Stomach smooth muscle (tissue), 2 donors: ENCODE results near the gene LRP10.
"Not testable (repeated sequence)": the region's sequence is repeated elsewhere in the genome, so short reads cannot be mapped to it uniquely, and the experiment has no call there.

ENCODE experiments used
- H3K27ac ChIP-seq: one replicate; pipeline ENCODE4 v1.7.0; 2013; ENCODE audit warnings: mild to moderate bottlenecking, low read length, inconsistent platforms
- H3K27me3 ChIP-seq, 2 donors: one replicate each; pipeline ENCODE4 v1.7.0; 2013; ENCODE audit warnings: low read length in 2 of 2; ENCODE audit not compliant: insufficient read depth in 2 of 2, control insufficient read depth in 1 of 2
- H3K36me3 ChIP-seq, 2 donors: one replicate each; pipeline ENCODE4 v1.7.0; 2013; ENCODE audit warnings: low read length in 2 of 2; ENCODE audit not compliant: control insufficient read depth in 2 of 2, insufficient read depth in 2 of 2
- H3K4me1 ChIP-seq: one replicate; pipeline ENCODE4 v1.7.0; 2013; ENCODE audit warnings: low read length; ENCODE audit not compliant: control insufficient read depth, insufficient read depth
- H3K4me3 ChIP-seq, 2 donors: one replicate each; pipeline ENCODE4 v1.7.0; 2013; ENCODE audit warnings: low read length in 2 of 2
- H3K9ac ChIP-seq, 2 donors: one replicate each; pipeline ENCODE4 v1.7.0; 2013; ENCODE audit warnings: low read length in 2 of 2, mild to moderate bottlenecking in 1 of 2
- H3K9me3 ChIP-seq, 2 donors: one replicate each; pipeline ENCODE4 v1.7.0; 2013; ENCODE audit warnings: low read length in 2 of 2; ENCODE audit not compliant: control insufficient read depth in 2 of 2
- donor health status: healthy.
- donor health status: Pancreatic carcinoma.

Gene LRP10

DNA sequence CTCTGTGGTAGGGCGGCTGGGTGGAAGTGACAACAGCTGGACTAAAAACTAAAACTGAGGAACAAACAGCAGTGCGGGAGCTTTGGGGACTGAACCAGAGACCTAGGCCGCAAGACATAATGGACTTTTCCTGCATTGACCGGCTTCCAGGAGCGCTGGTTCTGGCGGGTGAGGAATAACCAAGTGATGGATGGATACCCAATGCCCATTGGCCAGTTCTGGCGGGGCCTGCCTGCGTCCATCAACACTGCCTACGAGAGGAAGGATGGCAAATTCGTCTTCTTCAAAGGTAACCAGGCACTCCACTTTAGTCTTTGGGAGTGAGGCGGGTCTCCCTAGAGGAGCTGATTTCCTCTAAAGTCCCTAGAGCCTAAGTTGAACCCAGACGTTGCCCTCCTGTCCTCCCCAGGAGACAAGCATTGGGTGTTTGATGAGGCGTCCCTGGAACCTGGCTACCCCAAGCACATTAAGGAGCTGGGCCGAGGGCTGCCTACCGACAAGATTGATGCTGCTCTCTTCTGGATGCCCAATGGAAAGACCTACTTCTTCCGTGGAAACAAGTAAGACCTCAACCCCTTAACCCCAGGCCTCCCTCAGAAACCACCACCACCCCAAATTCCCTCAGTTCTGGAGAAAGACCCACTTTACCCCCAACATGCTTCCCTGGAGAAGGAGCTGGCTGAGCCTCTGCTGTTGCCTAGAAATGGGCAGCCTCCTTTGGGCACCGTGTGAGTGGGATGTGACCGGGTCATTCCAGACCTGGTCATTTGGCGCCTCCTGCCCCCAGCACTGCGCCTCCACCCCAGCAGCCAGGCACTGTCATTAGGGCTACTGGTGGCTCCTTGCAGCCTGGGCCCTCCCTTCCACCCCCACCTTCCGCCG, 27.1 kb upstream of the LRP10 start:
- H3K27ac ChIP-seq, result peak overlapping the region; percentile 6
- H3K4me1 ChIP-seq, result peaks cover 68% of the 10 kb centered on the region
- H3K27me3 ChIP-seq, result no peaks in the 10 kb centered on the region
- no peak overlapping the region for H3K4me3 ChIP-seq
- H3K9me3 ChIP-seq, result no peaks in the 10 kb centered on the region
- H3K9ac ChIP-seq, result no peak overlapping the region
- peaks cover 47 to 48% of the 10 kb centered on the region in 2 donors for H3K36me3 ChIP-seq

DNA sequence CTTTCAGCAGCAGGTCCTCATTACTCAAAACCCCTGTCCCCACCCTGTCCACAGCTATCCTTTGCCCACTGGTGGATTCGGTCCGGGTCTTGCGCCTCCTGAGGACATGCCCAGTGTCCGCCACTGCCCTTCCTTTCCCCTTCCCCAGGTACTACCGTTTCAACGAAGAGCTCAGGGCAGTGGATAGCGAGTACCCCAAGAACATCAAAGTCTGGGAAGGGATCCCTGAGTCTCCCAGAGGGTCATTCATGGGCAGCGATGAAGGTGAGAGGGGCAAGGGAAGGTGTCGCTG, 26.5 kb upstream of the LRP10 start:
- Histone ChIP-seq H3K9me3 (no peaks in the 10 kb centered on the region), H3K36me3 (peaks cover 45 to 48% of the 10 kb centered on the region in 2 donors), H3K9ac (no peak overlapping the region), H3K4me1 (peaks cover 69% of the 10 kb centered on the region), H3K27me3 (no peaks in the 10 kb centered on the region), H3K4me3 (no peak overlapping the region), H3K27ac (no peak overlapping the region)

DNA sequence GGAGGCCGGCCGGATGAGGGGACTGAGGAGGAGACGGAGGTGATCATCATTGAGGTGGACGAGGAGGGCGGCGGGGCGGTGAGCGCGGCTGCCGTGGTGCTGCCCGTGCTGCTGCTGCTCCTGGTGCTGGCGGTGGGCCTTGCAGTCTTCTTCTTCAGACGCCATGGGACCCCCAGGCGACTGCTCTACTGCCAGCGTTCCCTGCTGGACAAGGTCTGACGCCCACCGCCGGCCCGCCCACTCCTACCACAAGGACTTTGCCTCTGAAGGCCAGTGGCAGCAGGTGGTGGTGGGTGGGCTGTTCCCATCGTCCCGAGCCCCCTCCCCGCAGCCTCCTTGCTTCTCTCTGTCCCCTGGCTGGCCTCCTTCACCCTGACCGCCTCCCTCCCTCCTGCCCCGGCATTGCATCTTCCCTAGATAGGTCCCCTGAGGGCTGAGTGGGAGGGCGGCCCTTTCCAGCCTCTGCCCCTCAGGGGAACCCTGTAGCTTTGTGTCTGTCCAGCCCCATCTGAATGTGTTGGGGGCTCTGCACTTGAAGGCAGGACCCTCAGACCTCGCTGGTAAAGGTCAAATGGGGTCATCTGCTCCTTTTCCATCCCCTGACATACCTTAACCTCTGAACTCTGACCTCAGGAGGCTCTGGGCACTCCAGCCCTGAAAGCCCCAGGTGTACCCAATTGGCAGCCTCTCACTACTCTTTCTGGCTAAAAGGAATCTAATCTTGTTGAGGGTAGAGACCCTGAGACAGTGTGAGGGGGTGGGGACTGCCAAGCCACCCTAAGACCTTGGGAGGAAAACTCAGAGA, 25.5 kb upstream of the LRP10 start:
- peak overlapping the region; percentile 5 to 49 for H3K9ac ChIP-seq
- H3K4me3 ChIP-seq, result no peak overlapping the region
- H3K9me3 ChIP-seq, result no peaks in the 10 kb centered on the region
- peaks cover 45 to 48% of the 10 kb centered on the region in 2 donors for H3K36me3 ChIP-seq
- H3K4me1 ChIP-seq, result peaks cover 72% of the 10 kb centered on the region
- H3K27ac ChIP-seq, result peak overlapping the region; percentile 78
- no peaks in the 10 kb centered on the region for H3K27me3 ChIP-seq

GRCh38 chr14:22846811-22847307, 24.7 kb upstream of the LRP10 start:
- H3K27ac ChIP-seq, result peak overlapping the region; percentile 78
- peaks cover 41 to 42% of the 10 kb centered on the region in 2 donors for H3K36me3 ChIP-seq
- peaks cover 74% of the 10 kb centered on the region for H3K4me1 ChIP-seq
- H3K9me3 ChIP-seq, result no peaks in the 10 kb centered on the region
- no peak overlapping the region for H3K4me3 ChIP-seq
- H3K9ac ChIP-seq, result peak overlapping the region in 1 of 2 donors; percentile 49
- no peaks in the 10 kb centered on the region for H3K27me3 ChIP-seq

GRCh38 chr14:22847661-22848341, 23.7 kb upstream of the LRP10 start:
- Histone ChIP-seq H3K27ac (peak overlapping the region; percentile 88), H3K4me1 (peaks cover 68% of the 10 kb centered on the region), H3K9me3 (no peaks in the 10 kb centered on the region), H3K36me3 (peaks cover 32% of the 10 kb centered on the region in 2 donors), H3K9ac (peak overlapping the region; percentile 39 to 69), H3K4me3 (peak overlapping the region in 1 of 2 donors; percentile 58), H3K27me3 (no peaks in the 10 kb centered on the region)

GRCh38 chr14:22848351-22849164, 23.0 kb upstream of the LRP10 start:
- Histone ChIP-seq H3K9me3 (no peaks in the 10 kb centered on the region), H3K27me3 (no peaks in the 10 kb centered on the region), H3K4me3 (peak overlapping the region; percentile 31 to 58), H3K36me3 (peaks cover 24 to 25% of the 10 kb centered on the region in 2 donors), H3K4me1 (peaks cover 71% of the 10 kb centered on the region), H3K27ac (peak overlapping the region; percentile 88), H3K9ac (peak overlapping the region; percentile 39 to 69)

DNA sequence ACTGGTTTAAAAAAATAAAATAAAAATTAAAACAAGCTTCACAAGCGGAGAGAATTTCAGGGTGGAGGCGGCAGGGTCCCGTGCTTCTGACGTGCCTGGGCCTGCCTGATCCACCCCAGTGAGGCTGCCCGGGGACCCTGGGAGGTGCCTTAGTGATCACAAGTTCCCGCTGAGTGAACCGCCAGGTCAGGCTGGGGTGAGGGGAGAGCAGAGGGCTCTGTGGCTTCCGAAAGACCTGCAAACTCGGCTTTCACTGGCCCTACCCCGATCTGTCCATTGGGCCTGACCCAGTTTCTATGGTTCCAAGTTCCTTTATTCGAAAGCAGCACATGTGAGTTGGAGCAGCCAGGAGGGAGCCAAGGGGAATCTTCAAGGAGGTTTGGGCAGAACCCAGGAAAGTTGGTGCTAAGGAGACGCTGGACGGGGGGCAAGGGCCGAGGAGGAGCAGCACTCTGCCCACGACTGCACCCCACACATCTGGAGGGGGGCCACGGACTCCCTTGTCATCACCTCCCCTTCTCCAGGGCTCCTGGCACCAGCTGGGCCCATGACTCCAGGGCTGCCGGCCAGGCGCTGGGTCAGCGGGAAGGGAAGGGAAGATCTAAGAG, 22.2 kb upstream of the LRP10 start:
- H3K4me1 ChIP-seq, result peaks cover 71% of the 10 kb centered on the region

GRCh38 chr14:22850944-22851764, 20.4 kb upstream of the LRP10 start:
- Histone ChIP-seq H3K27ac (peak overlapping the region; percentile 82), H3K9ac (peak overlapping the region; percentile 31 to 66), H3K4me1 (peaks cover 61% of the 10 kb centered on the region), H3K27me3 (no peaks in the 10 kb centered on the region), H3K4me3 (peak overlapping the region; percentile 40 to 41), H3K9me3 (no peaks in the 10 kb centered on the region), H3K36me3 (peaks cover 3 to 4% of the 10 kb centered on the region in 2 donors)

More for the DNA sequence above, 22.2 kb upstream of the LRP10 start:
- Histone ChIP-seq H3K9me3 (no peaks in the 10 kb centered on the region), H3K9ac (peak overlapping the region; percentile 39 to 51), H3K27ac (peak overlapping the region; percentile 88), H3K4me3 (peak overlapping the region; percentile 12 to 52), H3K36me3 (peaks cover 19% of the 10 kb centered on the region in 2 donors), H3K27me3 (no peaks in the 10 kb centered on the region)

DNA sequence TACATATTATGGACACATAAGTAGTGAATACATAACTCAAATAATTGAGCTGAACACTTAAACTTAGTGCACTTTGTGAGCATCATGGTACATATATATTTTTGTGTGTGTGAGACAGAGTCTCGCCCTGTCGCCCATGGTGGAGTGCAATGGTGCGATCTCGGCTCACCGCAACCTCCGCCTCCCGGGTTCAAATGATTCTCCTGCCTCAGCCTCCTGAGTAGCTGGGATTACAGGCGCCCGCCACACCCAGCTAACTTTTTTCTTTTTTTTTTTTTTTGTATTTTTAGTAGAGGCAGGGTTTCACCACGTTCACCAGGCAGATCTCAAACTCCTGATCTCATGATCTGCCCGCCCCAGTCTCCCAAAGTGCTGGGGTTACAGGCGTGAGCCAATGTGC, 19.4 kb upstream of the LRP10 start:
- Histone ChIP-seq H3K4me1 (peaks cover 51% of the 10 kb centered on the region), H3K4me3 (peak overlapping the region in 1 of 2 donors; percentile 79)
- not testable (repeated sequence) for H3K9me3 ChIP-seq, H3K27me3 ChIP-seq, H3K27ac ChIP-seq, H3K9ac ChIP-seq, H3K36me3 ChIP-seq
